Lower leg skin (tissue), 3 donors: Measurements from ENCODE around the gene SCEL.

Experiments
- POLR2A ChIP-seq, 2 donors: fragments of 450-650 bp; IDR thresholded peaks; one replicate each; pipeline ENCODE4 v1.6.1; 2016 to 2017; ENCODE audit warnings: antibody characterized with exemption in 2 of 2, mild to moderate bottlenecking in 1 of 2, moderate library complexity in 1 of 2
- TF ChIP-seq, protein P1 (sequence below), 3 donors: fragments of 450-650 bp; IDR thresholded peaks; one replicate each; pipeline ENCODE4 v1.5.1; 2016; ENCODE audit warnings: antibody characterized with exemption in 3 of 3, mild to moderate bottlenecking in 3 of 3, moderate library complexity in 2 of 3

DNA sequence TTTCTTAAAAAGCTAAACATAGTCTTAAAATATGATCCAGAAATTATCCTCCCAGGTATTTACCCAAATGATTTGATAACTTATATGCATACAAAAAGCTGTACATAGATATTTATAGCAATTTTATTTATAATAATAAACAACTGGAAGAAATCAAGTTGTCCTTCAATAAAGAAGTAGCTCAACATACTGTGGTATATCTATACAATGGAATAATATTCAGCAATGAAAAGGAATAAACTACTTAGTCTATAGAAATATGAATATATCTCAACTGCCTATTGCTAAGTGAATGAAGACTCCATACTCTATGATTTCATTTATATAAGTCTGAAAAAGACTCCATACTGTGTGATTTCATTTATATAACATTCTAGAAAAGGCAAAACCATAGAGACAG, 114.9 kb downstream of the SCEL start:
- TF ChIP-seq, protein P1, sequence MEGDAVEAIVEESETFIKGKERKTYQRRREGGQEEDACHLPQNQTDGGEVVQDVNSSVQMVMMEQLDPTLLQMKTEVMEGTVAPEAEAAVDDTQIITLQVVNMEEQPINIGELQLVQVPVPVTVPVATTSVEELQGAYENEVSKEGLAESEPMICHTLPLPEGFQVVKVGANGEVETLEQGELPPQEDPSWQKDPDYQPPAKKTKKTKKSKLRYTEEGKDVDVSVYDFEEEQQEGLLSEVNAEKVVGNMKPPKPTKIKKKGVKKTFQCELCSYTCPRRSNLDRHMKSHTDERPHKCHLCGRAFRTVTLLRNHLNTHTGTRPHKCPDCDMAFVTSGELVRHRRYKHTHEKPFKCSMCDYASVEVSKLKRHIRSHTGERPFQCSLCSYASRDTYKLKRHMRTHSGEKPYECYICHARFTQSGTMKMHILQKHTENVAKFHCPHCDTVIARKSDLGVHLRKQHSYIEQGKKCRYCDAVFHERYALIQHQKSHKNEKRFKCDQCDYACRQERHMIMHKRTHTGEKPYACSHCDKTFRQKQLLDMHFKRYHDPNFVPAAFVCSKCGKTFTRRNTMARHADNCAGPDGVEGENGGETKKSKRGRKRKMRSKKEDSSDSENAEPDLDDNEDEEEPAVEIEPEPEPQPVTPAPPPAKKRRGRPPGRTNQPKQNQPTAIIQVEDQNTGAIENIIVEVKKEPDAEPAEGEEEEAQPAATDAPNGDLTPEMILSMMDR (IDR thresholded peaks at IDR 0.05): no peak
- no peak for TF ChIP-seq POLR2A (IDR thresholded peaks at IDR 0.05)
